H9 (cell line): ENCODE measurements around the gene VWA5B1. TPM values are rescaled to one million over a fixed set of nuclear protein-coding genes. Genes with fewer than 3 reads are reported as not detected.

Experiments used
- DNase-seq: peaks from one replicate; pipeline ENCODE4 v3.0.0-alpha.2; 2017
- H2AFZ ChIP-seq: one replicate; pipeline ENCODE4 v1.6.1; 2013; ENCODE audit warnings: mild to moderate bottlenecking, low read length, control low read depth, moderate library complexity
- H2AK5ac ChIP-seq: 2 replicates; pipeline ENCODE4 v1.6.1; 2013; ENCODE audit warnings: low read length, control low read depth, mixed read lengths; ENCODE audit not compliant: insufficient read length
- H2BK120ac ChIP-seq: one replicate; pipeline ENCODE4 v1.6.1; 2013; ENCODE audit warnings: low read depth, mild to moderate bottlenecking, low read length, control low read depth, inconsistent platforms; ENCODE audit not compliant: poor library complexity, severe bottlenecking
- H2BK12ac ChIP-seq: 2 replicates; pipeline ENCODE4 v1.6.1; 2013; ENCODE audit warnings: low read length, control low read depth, mixed read lengths, low read depth; ENCODE audit not compliant: insufficient read length
- H2BK15ac ChIP-seq: 2 replicates; pipeline ENCODE4 v1.6.1; 2013; ENCODE audit warnings: low read depth, low read length, control low read depth
- H2BK20ac ChIP-seq: one replicate; pipeline ENCODE4 v1.6.1; 2013; ENCODE audit warnings: low read depth, mild to moderate bottlenecking, low read length, control low read depth, inconsistent platforms; ENCODE audit not compliant: poor library complexity, severe bottlenecking
- H2BK5ac ChIP-seq: 2 replicates; pipeline ENCODE4 v1.6.1; 2013; ENCODE audit warnings: low read length, control low read depth, mixed read lengths; ENCODE audit not compliant: insufficient read length
- H3K14ac ChIP-seq: 2 replicates; pipeline ENCODE4 v1.6.1; 2013; ENCODE audit warnings: low read length, control low read depth; ENCODE audit not compliant: insufficient read depth
- H3K18ac ChIP-seq: 2 replicates; pipeline ENCODE4 v1.6.1; 2013; ENCODE audit warnings: low read depth, mild to moderate bottlenecking, mixed read lengths, low read length, control low read depth; ENCODE audit not compliant: insufficient read length
- H3K23ac ChIP-seq: 2 replicates; pipeline ENCODE4 v1.6.1; 2013; ENCODE audit warnings: low read length, control low read depth, mixed read lengths, low read depth; ENCODE audit not compliant: insufficient read length
- H3K23me2 ChIP-seq: 2 replicates; pipeline ENCODE4 v1.6.1; 2013; ENCODE audit warnings: low read depth, mild to moderate bottlenecking, mixed read lengths, low read length, control low read depth; ENCODE audit not compliant: insufficient read length, poor library complexity, severe bottlenecking
- H3K27ac ChIP-seq: 2 replicates; pipeline ENCODE4 v1.5.1; 2013; ENCODE audit warnings: low read length, control low read depth, mixed read lengths, low read depth; ENCODE audit not compliant: insufficient read length
- H3K27me3 ChIP-seq: 2 replicates; pipeline ENCODE4 v1.6.1; 2013; ENCODE audit warnings: low read length, control low read depth, inconsistent platforms; ENCODE audit not compliant: insufficient read depth
- H3K4ac ChIP-seq: 2 replicates; pipeline ENCODE4 v1.6.1; 2013; ENCODE audit warnings: low read depth, mild to moderate bottlenecking, control low read depth, inconsistent platforms, low read length, moderate library complexity
- H3K4me1 ChIP-seq: 2 replicates; pipeline ENCODE4 v1.6.1; 2013; ENCODE audit warnings: low read length, control low read depth, inconsistent platforms; ENCODE audit not compliant: insufficient read depth
- H3K4me2 ChIP-seq: 2 replicates; pipeline ENCODE4 v1.6.1; 2013; ENCODE audit warnings: low read length, control low read depth, mixed read lengths; ENCODE audit not compliant: insufficient read length, insufficient read depth
- H3K56ac ChIP-seq: 2 replicates; pipeline ENCODE4 v1.6.1; 2013; ENCODE audit warnings: low read depth, mild to moderate bottlenecking, mixed read lengths, low read length, control low read depth; ENCODE audit not compliant: insufficient read length
- H3K79me1 ChIP-seq: 2 replicates; pipeline ENCODE4 v1.6.1; 2013; ENCODE audit warnings: low read depth, mild to moderate bottlenecking, moderate library complexity, low read length, control low read depth, inconsistent platforms; ENCODE audit not compliant: insufficient read depth, poor library complexity, severe bottlenecking
- H3K79me2 ChIP-seq: 2 replicates; pipeline ENCODE4 v1.6.1; 2013; ENCODE audit warnings: low read length, control low read depth, inconsistent platforms; ENCODE audit not compliant: insufficient read depth
- H3K9ac ChIP-seq: 2 replicates; pipeline ENCODE4 v1.6.1; 2013; ENCODE audit warnings: low read length, control low read depth, mixed read lengths; ENCODE audit not compliant: insufficient read length; ENCODE audit errors: extremely low read depth
- H3K9me3 ChIP-seq: one replicate; pipeline ENCODE4 v1.6.1; 2013; ENCODE audit warnings: low read depth, low read length, inconsistent platforms; ENCODE audit not compliant: control insufficient read depth
- H3T11ph ChIP-seq: one replicate; pipeline ENCODE4 v1.6.1; 2013; ENCODE audit warnings: mild to moderate bottlenecking, low read length, control low read depth, inconsistent platforms
- H4K20me1 ChIP-seq: one replicate; pipeline ENCODE4 v1.6.1; 2013; ENCODE audit not compliant: control insufficient read depth, insufficient read length, insufficient read depth
- H4K5ac ChIP-seq: 2 replicates; pipeline ENCODE4 v1.6.1; 2013; ENCODE audit warnings: low read depth, mild to moderate bottlenecking, mixed read lengths, low read length, control low read depth; ENCODE audit not compliant: insufficient read length
- H4K8ac ChIP-seq: replicated peaks from 2 replicates; pipeline ENCODE4 v1.6.1; 2013; ENCODE audit warnings: low read length, control low read depth, mixed read lengths, low read depth; ENCODE audit not compliant: insufficient read length
- H4K91ac ChIP-seq: 2 replicates; pipeline ENCODE4 v1.6.1; 2013; ENCODE audit warnings: low read depth, mild to moderate bottlenecking, moderate library complexity, mixed read lengths, low read length, control low read depth; ENCODE audit not compliant: insufficient read length
- H3K27ac Mint-ChIP-seq, 3 experiments: 2 replicates in 2 of 3; 3 replicates in 1 of 3; pipeline ENCODE4 v1.8.0; 2020 to 2021; ENCODE audit warnings: mixed read lengths in 3 of 3, mild to moderate bottlenecking in 1 of 3, moderate library complexity in 1 of 3
- H3K27me3 Mint-ChIP-seq: 2 replicates; pipeline ENCODE4 v1.8.0; 2021; ENCODE audit warnings: low read depth, mild to moderate bottlenecking, moderate library complexity, mixed read lengths
- H3K36me3 Mint-ChIP-seq, 3 experiments: 2 replicates in 2 of 3; 3 replicates in 1 of 3; pipeline ENCODE4 v1.8.0; 2020 to 2021; ENCODE audit warnings: low read depth in 3 of 3, mixed read lengths in 3 of 3; ENCODE audit not compliant: insufficient read depth in 1 of 3
- H3K4me1 Mint-ChIP-seq, 2 experiments: 2 replicates each; pipeline ENCODE4 v1.8.0; 2020; ENCODE audit warnings: mixed read lengths in 2 of 2
- H3K4me3 Mint-ChIP-seq, 2 experiments: 2 replicates in 1 of 2; 3 replicates in 1 of 2; pipeline ENCODE4 v1.8.0; 2020 to 2021; ENCODE audit warnings: mild to moderate bottlenecking in 2 of 2, mixed read lengths in 2 of 2, moderate library complexity in 1 of 2
- H3K9me3 Mint-ChIP-seq, 2 experiments: 2 replicates in 1 of 2; 3 replicates in 1 of 2; pipeline ENCODE4 v1.8.0; 2020; ENCODE audit warnings: mild to moderate bottlenecking in 2 of 2, mixed read lengths in 2 of 2, moderate library complexity in 1 of 2
- CTCF ChIP-seq: fragments of 200-600 bp; sonication (generic); conservative IDR thresholded peaks from 3 replicates; pipeline ENCODE4 v1.8.0; 2021; ENCODE audit warnings: antibody characterized with exemption, mild to moderate bottlenecking
- WGBS: extraction: QIAGEN DNeasy Blood & Tissue Kit; methylation state at CpG from one replicate; pipeline ENCODE4 v1.1.7; 2013; ENCODE audit warnings: missing lambda C conversion rate, low lambda C conversion rate, mixed read lengths; ENCODE audit not compliant: insufficient read length; ENCODE audit errors: extremely low coverage; 5-methylcytosine and 5-hydroxymethylcytosine counted together
- total RNA-seq: library from RNA; stranded (reverse); gene quantifications from 2 replicates; pipeline ENCODE4 v1.2.1, GENCODE V29; 2021

The VWA5B1 gene
- total RNA-seq, 1 experiment from 2014 or later = not detected

GRCh38 chr1:20284625-20285024, 6.0 kb upstream of the VWA5B1 start:
- H3K4me1 Mint-ChIP-seq = peaks cover 12 to 20% of the 10 kb centered on the region in 2 experiments
- H2BK120ac ChIP-seq = no peak overlapping the region
- no peaks in the 10 kb centered on the region for H3K79me1 ChIP-seq
- no peak overlapping the region for H3K4me3 Mint-ChIP-seq
- no peaks in the 10 kb centered on the region for H3K79me2 ChIP-seq
- no peak for DNase-seq
- no peak overlapping the region for H2BK15ac ChIP-seq
- H4K20me1 ChIP-seq = no peaks in the 10 kb centered on the region
- H3K4me1 ChIP-seq = no peaks in the 10 kb centered on the region
- H3K27ac ChIP-seq = no peak overlapping the region
- H2AK5ac ChIP-seq = no peak overlapping the region
- H3K56ac ChIP-seq = no peak overlapping the region
- H3K18ac ChIP-seq = no peak overlapping the region
- no peaks in the 10 kb centered on the region for H3K23me2 ChIP-seq
- H2AFZ ChIP-seq = no peak overlapping the region
- no peak overlapping the region for H3K4ac ChIP-seq
- no peak overlapping the region for H4K91ac ChIP-seq
- no peaks in the 10 kb centered on the region for H3K9me3 ChIP-seq
- H3K23ac ChIP-seq = no peak overlapping the region
- H3K4me2 ChIP-seq = no peak overlapping the region
- H4K8ac ChIP-seq = no peak overlapping the region
- peaks cover 52% of the 10 kb centered on the region for H3K27me3 Mint-ChIP-seq
- no peaks in the 10 kb centered on the region; the same call in 1 of the 2 replicates for H3K27me3 ChIP-seq
- peaks cover 7 to 11% of the 10 kb centered on the region in 2 experiments for H3K9me3 Mint-ChIP-seq
- no peaks in the 10 kb centered on the region; a peak in 3 of 7 replicates for H3K36me3 Mint-ChIP-seq
- TF ChIP-seq CTCF = no peak
- no peak overlapping the region; a peak in 2 of 7 replicates for H3K27ac Mint-ChIP-seq
- H2BK5ac ChIP-seq = no peak overlapping the region
- WGBS = no CpG with 5 or more reads among the region's 3 CpGs
- H3T11ph ChIP-seq = no peak overlapping the region
- H2BK12ac ChIP-seq = no peak overlapping the region
- no peak overlapping the region for H4K5ac ChIP-seq
- no peak overlapping the region for H3K14ac ChIP-seq
- no peak overlapping the region for H2BK20ac ChIP-seq
- no peak overlapping the region for H3K9ac ChIP-seq
